OCI-LY7 (cell line): Measurements from ENCODE around the gene OR1F1. TPM values are rescaled to one million over a fixed set of nuclear protein-coding genes. Genes with fewer than 3 reads are reported as not detected.

Source experiments
- BruUV-seq: library from RNA; stranded (reverse); fragments of 400-500 nt; replicated peaks from 2 replicates; lab custom pipeline; 2021; lab: Mats Ljungman, UMichigan
- CTCF ChIA-PET: fragments of 300-600 bp; sonication (Branson Sonifier 250); formaldehyde crosslinking; loops from one replicate; lab custom pipeline; 2022; ENCODE audit warnings: antibody characterized with exemption; ENCODE audit not compliant: unreplicated experiment; lab: Charles Lee
- POLR2A ChIA-PET: fragments of 300-600 bp; sonication (Branson Sonifier 250); formaldehyde crosslinking; loops from one replicate; lab custom pipeline; 2022; ENCODE audit warnings: antibody characterized with exemption; lab: Charles Lee
- DNase-seq: peaks from one replicate; pipeline ENCODE4 v3.0.0-alpha.2; 2015; ENCODE audit warnings: low spot score
- H2AFZ ChIP-seq: fragments of 200-600 bp; sonication (generic), shearing (Covaris generic); 2 replicates; pipeline ENCODE4 v1.6.1; 2014; ENCODE audit warnings: mild to moderate bottlenecking, antibody characterized with exemption, low read length, moderate library complexity
- H3K27ac ChIP-seq: fragments of 200-600 bp; sonication (generic); 2 replicates; pipeline ENCODE4 v1.5.1; 2014; ENCODE audit warnings: mixed run types, low read depth, mild to moderate bottlenecking, moderate library complexity, low read length, inconsistent platforms; ENCODE audit not compliant: poor library complexity, severe bottlenecking
- H3K36me3 ChIP-seq: fragments of 200-600 bp; sonication (generic); 2 replicates; pipeline ENCODE4 v1.6.1; 2014; ENCODE audit warnings: mild to moderate bottlenecking, antibody characterized with exemption, low read length, moderate library complexity, mixed read lengths; ENCODE audit not compliant: insufficient read depth
- H3K4me1 ChIP-seq: fragments of 200-600 bp; sonication (generic); 2 replicates; pipeline ENCODE4 v1.5.1; 2014; ENCODE audit warnings: mild to moderate bottlenecking, low read length; ENCODE audit not compliant: insufficient read depth, poor library complexity, severe bottlenecking
- H3K4me2 ChIP-seq: fragments of 200-600 bp; sonication (generic); 2 replicates; pipeline ENCODE4 v1.6.1; 2014; ENCODE audit warnings: mild to moderate bottlenecking, low read length
- H3K4me3 ChIP-seq: fragments of 200-600 bp; sonication (generic); 2 replicates; pipeline ENCODE4 v1.5.1; 2014; ENCODE audit warnings: mild to moderate bottlenecking, low read depth, low read length; ENCODE audit not compliant: poor library complexity, severe bottlenecking
- H3K79me2 ChIP-seq: fragments of 200-600 bp; sonication (generic); 2 replicates; pipeline ENCODE4 v1.6.1; 2016; ENCODE audit warnings: low read depth, mild to moderate bottlenecking, low read length, moderate library complexity, mixed read lengths; ENCODE audit not compliant: insufficient read depth
- H3K9me2 ChIP-seq: fragments of 200-600 bp; sonication (generic); 2 replicates; pipeline ENCODE4 v1.6.1; 2016; ENCODE audit warnings: mild to moderate bottlenecking, low read length, mixed read lengths; ENCODE audit not compliant: insufficient read depth
- H3K9me3 ChIP-seq: fragments of 200-600 bp; sonication (generic); 2 replicates; pipeline ENCODE4 v1.6.1; 2014; ENCODE audit warnings: mild to moderate bottlenecking, mixed run types, low read length, mixed read lengths
- H4K20me1 ChIP-seq: fragments of 200-600 bp; sonication (generic); 2 replicates; pipeline ENCODE4 v1.6.1; 2014; ENCODE audit warnings: mild to moderate bottlenecking, antibody characterized with exemption, low read length, moderate library complexity, mixed read lengths; ENCODE audit not compliant: insufficient read depth
- EZH2phosphoT487 ChIP-seq: fragments of 200-600 bp; sonication (generic); IDR thresholded peaks from 2 replicates; pipeline ENCODE4 v1.6.1; 2018; ENCODE audit warnings: low read depth, borderline replicate concordance, mild to moderate bottlenecking, mixed run types, antibody characterized with exemption, low read length, moderate library complexity, mixed read lengths
- intact Hi-C: fragments of 100-400 bp; cut with micrococcal nuclease; formaldehyde crosslinking; loops from one replicate; pipeline ENCODE4 v1.10.0; 2022; ENCODE audit not compliant: unreplicated experiment
- total RNA-seq, 2 experiments: library from RNA; depleted of rRNA in 1 of 2; stranded (reverse); fragments of >200 nt in 1 of 2; shearing (Covaris generic) in 1 of 2; gene quantifications; 2 replicates each; pipeline ENCODE4 v1.2.3, GENCODE V29; 2014 to 2022
- TF ChIP-seq, protein P1 (sequence below): fragments of 200-600 bp; sonication (generic); conservative IDR thresholded peaks from 2 replicates; pipeline ENCODE4 v1.5.1; 2014; ENCODE audit warnings: mild to moderate bottlenecking, antibody characterized with exemption, low read length, moderate library complexity, mixed read lengths

OR1F1 gene
- total RNA-seq, 2 experiments from 2014 or later = not detected

DNA sequence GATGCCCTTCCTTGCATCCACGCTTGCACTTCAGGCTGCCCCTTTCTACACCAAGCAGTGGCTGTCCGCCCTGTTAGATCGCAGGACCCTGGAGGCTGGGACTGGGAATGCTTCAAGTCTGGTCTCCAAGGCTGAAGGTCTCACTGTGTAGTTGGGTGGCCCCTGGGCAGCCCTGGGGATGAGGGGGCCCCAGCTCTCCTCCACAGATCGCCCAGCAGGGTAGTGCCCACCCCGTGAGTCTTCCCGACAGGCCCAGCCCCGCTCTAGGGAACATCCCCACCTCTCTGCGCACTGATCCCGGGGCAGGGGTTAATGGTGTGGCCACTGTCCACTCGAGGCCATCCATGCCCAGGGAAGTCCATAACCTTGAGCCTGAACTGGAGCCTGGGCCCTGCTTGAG, 42.9 kb upstream of the OR1F1 start:
- Histone ChIP-seq H3K36me3 (peaks cover 6% of the 10 kb centered on the region; the same call in 1 of the 2 replicates), H3K79me2 (no peaks in the 10 kb centered on the region), H3K27ac (no peak overlapping the region), H3K4me3 (no peak overlapping the region), H3K9me3 (no peaks in the 10 kb centered on the region), H3K4me2 (no peak overlapping the region), H4K20me1 (no peaks in the 10 kb centered on the region), H2AFZ (no peak overlapping the region), H3K4me1 (peaks cover 7% of the 10 kb centered on the region), H3K9me2 (no peaks in the 10 kb centered on the region)
- DNase-seq = no peak
- TF ChIP-seq, protein P1, sequence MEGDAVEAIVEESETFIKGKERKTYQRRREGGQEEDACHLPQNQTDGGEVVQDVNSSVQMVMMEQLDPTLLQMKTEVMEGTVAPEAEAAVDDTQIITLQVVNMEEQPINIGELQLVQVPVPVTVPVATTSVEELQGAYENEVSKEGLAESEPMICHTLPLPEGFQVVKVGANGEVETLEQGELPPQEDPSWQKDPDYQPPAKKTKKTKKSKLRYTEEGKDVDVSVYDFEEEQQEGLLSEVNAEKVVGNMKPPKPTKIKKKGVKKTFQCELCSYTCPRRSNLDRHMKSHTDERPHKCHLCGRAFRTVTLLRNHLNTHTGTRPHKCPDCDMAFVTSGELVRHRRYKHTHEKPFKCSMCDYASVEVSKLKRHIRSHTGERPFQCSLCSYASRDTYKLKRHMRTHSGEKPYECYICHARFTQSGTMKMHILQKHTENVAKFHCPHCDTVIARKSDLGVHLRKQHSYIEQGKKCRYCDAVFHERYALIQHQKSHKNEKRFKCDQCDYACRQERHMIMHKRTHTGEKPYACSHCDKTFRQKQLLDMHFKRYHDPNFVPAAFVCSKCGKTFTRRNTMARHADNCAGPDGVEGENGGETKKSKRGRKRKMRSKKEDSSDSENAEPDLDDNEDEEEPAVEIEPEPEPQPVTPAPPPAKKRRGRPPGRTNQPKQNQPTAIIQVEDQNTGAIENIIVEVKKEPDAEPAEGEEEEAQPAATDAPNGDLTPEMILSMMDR = no peak
- no peak for TF ChIP-seq EZH2phosphoT487
- ChIA-PET POLR2A (no interaction called here), CTCF (no interaction called here)
- BruUV-seq = no TSS peak
- intact Hi-C loops = no loop called here

DNA sequence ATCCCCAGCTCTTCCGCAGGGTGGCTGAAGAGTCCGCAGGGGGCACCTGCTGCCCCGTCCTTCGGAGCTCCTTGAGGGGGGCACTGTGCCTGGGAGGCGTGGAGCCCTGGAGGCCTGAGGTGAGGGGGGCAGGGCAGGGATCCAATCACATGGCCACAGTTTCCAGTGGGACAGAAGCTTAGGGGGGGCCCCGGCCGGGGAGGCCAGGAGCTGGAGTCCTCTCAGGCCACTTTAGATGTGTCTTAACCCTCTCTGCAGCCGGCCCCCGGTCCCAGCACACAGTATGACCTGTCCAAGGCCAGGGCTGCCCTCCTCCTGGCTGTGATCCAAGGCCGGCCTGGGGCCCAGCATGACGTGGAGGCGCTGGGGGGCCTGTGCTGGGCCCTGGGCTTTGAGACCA, 42.3 kb upstream of the OR1F1 start:
- H3K9me3 ChIP-seq = no peaks in the 10 kb centered on the region
- CTCF ChIA-PET = no interaction called here
- peaks cover 6% of the 10 kb centered on the region; the same call in 1 of the 2 replicates for H3K36me3 ChIP-seq
- no peaks in the 10 kb centered on the region for H3K9me2 ChIP-seq
- DNase-seq = no peak
- no TSS peak for BruUV-seq
- intact Hi-C loops = no loop called here
- no peak overlapping the region for H3K4me2 ChIP-seq
- TF ChIP-seq, protein P1 = no peak
- TF ChIP-seq EZH2phosphoT487 = no peak
- no peak overlapping the region for H3K4me3 ChIP-seq
- peaks cover 7% of the 10 kb centered on the region for H3K4me1 ChIP-seq
- POLR2A ChIA-PET = no interaction called here
- no peak overlapping the region for H2AFZ ChIP-seq
- H3K79me2 ChIP-seq = no peaks in the 10 kb centered on the region
- no peaks in the 10 kb centered on the region for H4K20me1 ChIP-seq
- H3K27ac ChIP-seq = no peak overlapping the region

DNA sequence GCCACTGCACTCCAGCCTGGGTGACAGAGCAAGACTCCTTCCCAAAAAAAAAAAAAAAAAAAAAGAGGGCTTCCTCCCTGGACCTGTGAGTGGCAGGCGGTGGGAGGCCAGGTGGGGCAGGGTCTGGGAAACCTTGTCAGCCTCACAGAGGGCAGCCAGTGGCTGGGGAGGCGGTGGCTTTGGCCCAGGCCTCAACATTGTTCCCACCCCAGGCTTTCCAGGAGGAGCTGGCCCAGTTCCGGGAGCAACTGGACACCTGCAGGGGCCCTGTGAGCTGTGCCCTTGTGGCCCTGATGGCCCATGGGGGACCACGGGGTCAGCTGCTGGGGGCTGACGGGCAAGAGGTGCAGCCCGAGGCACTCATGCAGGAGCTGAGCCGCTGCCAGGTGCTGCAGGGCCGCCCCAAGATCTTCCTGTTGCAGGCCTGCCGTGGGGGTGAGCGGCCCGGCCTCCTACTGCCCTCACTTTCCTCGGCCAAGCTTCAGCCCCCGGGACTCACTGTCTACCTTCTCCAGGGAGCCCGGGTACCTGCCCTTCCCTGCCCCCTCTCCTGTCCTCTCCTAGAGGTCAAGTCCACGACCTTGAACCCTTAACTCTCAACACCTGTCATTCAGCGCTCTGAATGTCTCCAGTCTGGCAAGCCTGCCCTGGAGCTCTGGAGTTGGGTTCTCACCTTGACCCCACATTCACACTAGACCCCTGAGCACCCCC, 40.8 kb upstream of the OR1F1 start:
- POLR2A ChIA-PET = interaction anchor here (1.0 to 2.2 kb wide), 2 partner anchors 11 to 12 kb away, joined by 3 to 11 read pairs; partner anchors contain the start of gene ZNF213

More for the DNA sequence above, 40.8 kb upstream of the OR1F1 start:
- Histone ChIP-seq H3K9me2 (no peaks in the 10 kb centered on the region), H2AFZ (no peak overlapping the region), H3K79me2 (no peaks in the 10 kb centered on the region), H3K4me1 (peaks cover 13% of the 10 kb centered on the region), H3K27ac (no peak overlapping the region), H3K4me3 (no peak overlapping the region), H4K20me1 (no peaks in the 10 kb centered on the region), H3K36me3 (peaks cover 3% of the 10 kb centered on the region; the same call in 1 of the 2 replicates), H3K4me2 (no peak overlapping the region), H3K9me3 (no peaks in the 10 kb centered on the region)
- TF ChIP-seq, protein P1 = no peak
- no peak for TF ChIP-seq EZH2phosphoT487
- DNase-seq = no peak
- intact Hi-C loops = no loop called here
- CTCF ChIA-PET = no interaction called here
- no TSS peak for BruUV-seq
